COR-L47 (cell line): ENCODE results near the gene NRIP1.

Experiments used
- DNase-seq: peaks from one replicate; lab custom pipeline; 2025; lab: John Stamatoyannopoulos, UW

NRIP1 gene

GRCh38 chr21:15063814-15064575 lies 805 bp downstream of the NRIP1 start:
- DNase-seq, result no peak

- DNase-seq, result no peak
Observed at GRCh38 chr21:15063081-15063813, 1.6 kb downstream of the NRIP1 start.

GRCh38 chr21:15062606-15062965 lies 2.2 kb downstream of the NRIP1 start:
- no peak for DNase-seq

GRCh38 chr21:15061747-15062605 lies 2.8 kb downstream of the NRIP1 start:
- no peak for DNase-seq

- DNase-seq, result no peak
Observed at GRCh38 chr21:15061279-15061678, 3.5 kb downstream of the NRIP1 start.

- DNase-seq, result no peak
Observed at GRCh38 chr21:15060543-15061175, 4.1 kb downstream of the NRIP1 start.

- DNase-seq, result no peak
Observed at GRCh38 chr21:15059397-15059796, 5.4 kb downstream of the NRIP1 start.

GRCh38 chr21:15058854-15059263 lies 5.9 kb downstream of the NRIP1 start:
- DNase-seq, result no peak

- DNase-seq, result no peak
Observed at GRCh38 chr21:15057285-15057684, 7.5 kb downstream of the NRIP1 start.

- DNase-seq, result no peak
Observed at GRCh38 chr21:15054606-15055239, 10.1 kb downstream of the NRIP1 start.

GRCh38 chr21:15054089-15054488 lies 10.7 kb downstream of the NRIP1 start:
- DNase-seq, result no peak

- no peak for DNase-seq
Observed at GRCh38 chr21:15053500-15053899, 11.3 kb downstream of the NRIP1 start.

GRCh38 chr21:15052459-15052763 lies 12.4 kb downstream of the NRIP1 start:
- no peak for DNase-seq

- DNase-seq, result no peak
Observed at GRCh38 chr21:15051644-15052458, 12.9 kb downstream of the NRIP1 start.

- no peak for DNase-seq
Observed at GRCh38 chr21:15050568-15051377, 14.0 kb downstream of the NRIP1 start.

- DNase-seq, result no peak
Observed at GRCh38 chr21:15045017-15045416, 19.8 kb downstream of the NRIP1 start.

GRCh38 chr21:15042531-15042930 lies 22.3 kb downstream of the NRIP1 start:
- DNase-seq, result no peak

- DNase-seq, result no peak
Observed at GRCh38 chr21:15039607-15040299, 25.0 kb downstream of the NRIP1 start.

- no peak for DNase-seq
Observed at GRCh38 chr21:15037900-15038293, 26.9 kb downstream of the NRIP1 start.
